GM19023 (cell line): Measurements from ENCODE around the gene UBIAD1.
"Not testable (repeated sequence)": the region's sequence is repeated elsewhere in the genome, so short reads cannot be mapped to it uniquely, and the experiment has no call there.

Experiments
- ATAC-seq: cut with Tn5 transposase; IDR thresholded peaks from one replicate; pipeline ENCODE4 v1.9.1; 2021; ENCODE audit warnings: mild to moderate bottlenecking, moderate library complexity; ENCODE audit not compliant: unreplicated experiment

The UBIAD1 gene

DNA sequence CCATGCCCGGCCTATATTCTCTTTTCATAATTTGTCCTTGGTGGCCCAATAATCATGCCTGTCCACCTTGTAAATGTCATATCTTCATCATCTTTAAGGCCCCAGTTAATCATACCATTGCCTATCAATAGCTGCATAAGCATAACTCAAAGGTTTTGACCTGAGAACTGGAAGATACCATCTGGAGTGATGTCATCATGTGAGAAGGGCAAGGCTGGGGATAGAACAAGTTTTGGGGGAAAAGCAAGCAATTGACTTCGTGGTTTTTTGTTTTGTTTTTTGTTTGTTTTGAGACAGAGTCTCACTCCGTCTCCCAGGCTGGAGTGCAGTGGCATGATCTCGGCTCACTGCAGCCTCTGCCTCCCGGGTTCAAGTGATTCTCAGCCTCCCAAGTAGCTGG is 6.2 kb downstream of the UBIAD1 start:
- ATAC-seq: no peak

DNA sequence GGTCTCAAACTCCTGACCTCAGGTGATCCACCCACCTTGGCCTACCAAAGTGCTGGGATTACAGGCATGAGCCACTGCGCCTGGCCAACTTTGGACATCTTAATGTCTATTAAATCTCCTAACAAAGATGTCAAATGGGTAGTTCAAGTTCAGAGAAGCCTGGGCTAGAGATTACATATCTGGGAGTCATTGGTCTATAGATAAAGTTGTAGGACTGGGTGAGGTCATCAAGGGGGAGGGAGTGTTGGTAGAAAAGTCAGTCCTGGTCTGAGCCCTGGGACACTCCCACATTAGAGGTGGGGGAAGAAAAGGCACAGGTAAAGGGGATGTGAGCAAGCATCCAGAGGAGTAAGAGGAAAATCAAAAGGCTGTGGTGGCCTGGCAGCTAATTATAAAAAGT is 6.6 kb downstream of the UBIAD1 start:
- no peak for ATAC-seq

GRCh38 chr1:11280719-11281376 is 7.8 kb downstream of the UBIAD1 start:
- no peak for ATAC-seq

- no peak for ATAC-seq
These were observed 8.7 kb downstream of the UBIAD1 start for GRCh38 chr1:11281518-11282331.

GRCh38 chr1:11283151-11283550 is 10.2 kb downstream of the UBIAD1 start:
- ATAC-seq: no peak

GRCh38 chr1:11284784-11285183 is 11.8 kb downstream of the UBIAD1 start:
- ATAC-seq: no peak

GRCh38 chr1:11285883-11286734 is 13.1 kb downstream of the UBIAD1 start:
- ATAC-seq: no peak

DNA sequence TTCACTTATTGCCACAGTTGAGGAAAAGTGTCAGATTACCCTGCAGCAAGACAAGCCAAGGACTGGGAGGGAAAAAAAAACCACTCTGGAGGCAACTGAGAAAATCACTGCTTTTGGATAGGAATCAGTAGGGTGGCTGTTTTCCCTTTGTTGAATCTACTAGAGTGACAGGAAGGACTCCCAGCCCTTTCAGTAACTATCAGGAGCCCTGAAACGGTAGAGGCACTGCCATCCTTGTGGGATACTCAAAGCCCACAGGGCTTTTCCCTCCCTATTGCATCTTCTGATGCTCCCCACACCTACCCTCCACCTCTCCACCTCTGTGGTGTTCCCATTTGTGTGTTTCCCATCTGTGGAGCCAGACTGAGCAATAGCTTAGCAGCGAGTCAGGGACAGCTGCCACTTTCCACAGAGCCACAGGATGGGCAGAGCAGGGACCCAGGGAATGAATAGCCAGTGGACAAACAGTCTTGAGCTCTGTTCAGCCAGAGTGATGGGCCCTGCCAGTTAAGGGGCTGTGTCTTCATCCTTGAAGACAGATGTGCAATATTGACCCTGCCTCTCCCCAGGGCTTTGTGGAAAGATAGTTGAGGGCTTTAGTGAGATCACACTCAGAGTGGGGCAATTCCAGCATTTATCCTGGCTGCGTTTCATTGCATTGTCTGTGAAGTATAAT is 13.9 kb downstream of the UBIAD1 start:
- no peak for ATAC-seq

DNA sequence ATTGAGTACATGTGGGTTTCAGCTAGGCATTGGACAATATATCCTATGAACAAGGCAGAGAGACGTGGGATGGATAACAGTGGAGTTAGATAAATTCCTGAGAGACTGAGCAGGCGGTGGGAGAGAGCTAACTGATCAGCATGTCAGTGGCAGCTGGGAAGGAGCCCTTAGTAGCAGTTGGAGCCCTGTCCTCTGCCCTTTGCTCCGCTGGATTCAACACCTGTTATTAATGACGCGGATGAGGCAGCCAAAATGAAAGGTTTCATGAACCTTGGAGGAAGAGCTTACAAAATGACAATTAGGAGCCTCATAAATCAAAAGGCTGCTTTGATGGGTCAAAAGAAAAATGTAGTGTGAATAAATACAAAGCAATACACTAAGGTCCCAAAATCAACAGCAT is 16.1 kb downstream of the UBIAD1 start:
- ATAC-seq: no peak

- no peak for ATAC-seq
These were observed 18.1 kb downstream of the UBIAD1 start for GRCh38 chr1:11291049-11291448.

DNA sequence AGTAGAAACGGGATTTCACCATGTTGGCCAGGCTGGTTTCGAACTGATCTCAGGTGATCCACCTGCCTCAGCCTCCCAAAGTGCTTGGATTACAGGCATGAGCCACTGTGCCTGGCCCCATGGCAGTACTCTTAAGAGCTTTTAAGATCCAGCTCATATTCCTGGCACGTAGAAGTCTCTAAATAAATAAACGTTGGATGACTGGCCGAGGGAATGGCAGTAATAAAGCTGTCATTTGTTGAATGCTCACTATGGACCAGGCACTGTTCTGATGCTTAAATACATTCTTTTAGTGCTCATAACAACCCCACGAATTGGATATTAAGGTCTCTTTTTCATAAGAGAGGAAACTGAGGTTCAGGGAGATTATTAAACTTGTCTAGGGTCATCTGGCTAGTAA is 20.9 kb downstream of the UBIAD1 start:
- no peak for ATAC-seq

- ATAC-seq: no peak
These were observed 22.0 kb downstream of the UBIAD1 start for GRCh38 chr1:11294951-11295350.

DNA sequence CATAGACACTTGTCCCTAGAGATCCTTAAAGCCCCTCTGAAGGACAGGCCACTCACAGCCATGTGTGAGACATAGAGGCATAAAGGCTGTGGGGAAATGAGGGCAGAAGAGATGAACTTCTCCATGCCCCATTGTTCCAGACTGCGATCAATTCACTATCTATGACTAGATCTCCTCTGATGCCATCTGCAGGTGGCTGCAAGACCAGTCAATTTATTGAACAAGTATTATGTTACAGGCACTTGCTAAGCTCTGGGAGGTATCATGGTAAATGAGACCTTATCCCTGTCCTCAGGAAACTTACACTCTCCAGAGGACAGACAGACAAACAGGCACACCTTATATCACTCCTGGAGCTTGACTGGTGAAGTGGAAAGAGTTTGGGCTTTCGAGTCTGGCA is 22.9 kb downstream of the UBIAD1 start:
- ATAC-seq: no peak

DNA sequence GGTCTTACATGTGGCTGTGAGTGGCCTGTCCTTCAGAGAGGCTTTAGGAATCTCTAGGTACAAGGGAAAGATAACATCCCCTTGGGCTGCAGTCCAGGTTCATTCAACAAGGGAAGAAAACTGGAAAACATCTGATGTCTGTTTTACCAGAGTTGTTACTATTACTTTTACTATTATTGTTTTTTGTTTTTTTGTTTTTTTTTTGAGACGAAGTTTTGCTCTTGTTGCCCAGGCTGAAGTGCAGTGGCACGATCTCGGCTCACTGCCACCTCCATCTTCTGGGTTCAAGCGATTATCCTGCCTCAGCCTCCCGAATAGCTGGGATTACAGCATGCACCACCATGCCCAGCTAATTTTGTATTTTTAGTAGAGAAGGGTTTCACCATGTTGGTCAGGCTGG is 24.8 kb downstream of the UBIAD1 start:
- ATAC-seq: not testable (repeated sequence)

GRCh38 chr1:11298390-11299224 is 25.6 kb downstream of the UBIAD1 start:
- ATAC-seq: no peak

- ATAC-seq: no peak
These were observed 26.2 kb downstream of the UBIAD1 start for GRCh38 chr1:11299225-11299574.

DNA sequence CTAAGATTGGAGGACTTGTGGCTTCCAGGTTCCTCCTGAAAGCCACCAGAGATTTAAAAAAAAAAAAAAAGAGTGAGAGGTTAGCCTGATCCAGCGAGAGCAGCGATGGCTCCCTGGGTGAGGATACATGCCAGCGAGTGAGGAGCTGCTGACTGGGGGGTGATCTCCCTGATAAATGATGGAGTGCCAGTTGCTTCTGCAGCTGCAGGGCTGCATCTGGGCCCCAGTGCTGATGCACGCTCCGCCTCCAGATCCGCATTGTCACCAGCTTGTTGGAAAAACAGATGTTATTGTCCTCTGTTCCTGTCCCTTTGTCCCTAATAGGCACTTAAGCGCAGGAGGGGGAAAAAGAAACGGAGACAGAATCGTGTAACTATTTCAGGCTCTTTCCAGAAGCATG is 28.6 kb downstream of the UBIAD1 start:
- no peak for ATAC-seq

- ATAC-seq: no peak
These were observed 29.4 kb downstream of the UBIAD1 start for GRCh38 chr1:11302366-11302765.

GRCh38 chr1:11305516-11305915 is 32.5 kb downstream of the UBIAD1 start:
- ATAC-seq: not testable (repeated sequence)

DNA sequence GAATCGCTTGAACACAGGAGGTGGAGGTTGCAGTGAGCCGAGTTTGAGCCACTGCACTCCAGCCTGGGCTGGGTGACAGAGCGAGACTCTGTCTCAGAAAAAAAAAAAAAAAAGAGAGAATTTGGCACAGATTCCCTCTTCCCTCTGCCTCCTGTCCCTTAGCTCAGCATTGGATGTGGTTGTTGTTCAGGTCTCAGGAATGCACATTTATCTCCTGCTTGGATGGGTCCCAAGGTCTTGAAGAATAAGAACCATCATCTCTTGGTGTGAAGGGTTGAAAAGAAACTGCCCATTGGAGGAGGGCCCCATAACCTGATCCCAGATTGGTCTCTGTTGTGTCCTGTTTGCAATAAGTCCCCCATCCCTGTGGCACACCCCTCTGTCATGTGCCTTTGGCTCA is 34.9 kb downstream of the UBIAD1 start:
- ATAC-seq: no peak
